ENCODE results near the gene RICTOR. TPM values are rescaled to one million over a fixed set of nuclear protein-coding genes. Genes with fewer than 3 reads are reported as not detected.

RICTOR gene, protein sequence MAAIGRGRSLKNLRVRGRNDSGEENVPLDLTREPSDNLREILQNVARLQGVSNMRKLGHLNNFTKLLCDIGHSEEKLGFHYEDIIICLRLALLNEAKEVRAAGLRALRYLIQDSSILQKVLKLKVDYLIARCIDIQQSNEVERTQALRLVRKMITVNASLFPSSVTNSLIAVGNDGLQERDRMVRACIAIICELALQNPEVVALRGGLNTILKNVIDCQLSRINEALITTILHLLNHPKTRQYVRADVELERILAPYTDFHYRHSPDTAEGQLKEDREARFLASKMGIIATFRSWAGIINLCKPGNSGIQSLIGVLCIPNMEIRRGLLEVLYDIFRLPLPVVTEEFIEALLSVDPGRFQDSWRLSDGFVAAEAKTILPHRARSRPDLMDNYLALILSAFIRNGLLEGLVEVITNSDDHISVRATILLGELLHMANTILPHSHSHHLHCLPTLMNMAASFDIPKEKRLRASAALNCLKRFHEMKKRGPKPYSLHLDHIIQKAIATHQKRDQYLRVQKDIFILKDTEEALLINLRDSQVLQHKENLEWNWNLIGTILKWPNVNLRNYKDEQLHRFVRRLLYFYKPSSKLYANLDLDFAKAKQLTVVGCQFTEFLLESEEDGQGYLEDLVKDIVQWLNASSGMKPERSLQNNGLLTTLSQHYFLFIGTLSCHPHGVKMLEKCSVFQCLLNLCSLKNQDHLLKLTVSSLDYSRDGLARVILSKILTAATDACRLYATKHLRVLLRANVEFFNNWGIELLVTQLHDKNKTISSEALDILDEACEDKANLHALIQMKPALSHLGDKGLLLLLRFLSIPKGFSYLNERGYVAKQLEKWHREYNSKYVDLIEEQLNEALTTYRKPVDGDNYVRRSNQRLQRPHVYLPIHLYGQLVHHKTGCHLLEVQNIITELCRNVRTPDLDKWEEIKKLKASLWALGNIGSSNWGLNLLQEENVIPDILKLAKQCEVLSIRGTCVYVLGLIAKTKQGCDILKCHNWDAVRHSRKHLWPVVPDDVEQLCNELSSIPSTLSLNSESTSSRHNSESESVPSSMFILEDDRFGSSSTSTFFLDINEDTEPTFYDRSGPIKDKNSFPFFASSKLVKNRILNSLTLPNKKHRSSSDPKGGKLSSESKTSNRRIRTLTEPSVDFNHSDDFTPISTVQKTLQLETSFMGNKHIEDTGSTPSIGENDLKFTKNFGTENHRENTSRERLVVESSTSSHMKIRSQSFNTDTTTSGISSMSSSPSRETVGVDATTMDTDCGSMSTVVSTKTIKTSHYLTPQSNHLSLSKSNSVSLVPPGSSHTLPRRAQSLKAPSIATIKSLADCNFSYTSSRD (N-terminal part only)
- total RNA-seq: 44.0 and 45.2 TPM in 2 replicates

DNA sequence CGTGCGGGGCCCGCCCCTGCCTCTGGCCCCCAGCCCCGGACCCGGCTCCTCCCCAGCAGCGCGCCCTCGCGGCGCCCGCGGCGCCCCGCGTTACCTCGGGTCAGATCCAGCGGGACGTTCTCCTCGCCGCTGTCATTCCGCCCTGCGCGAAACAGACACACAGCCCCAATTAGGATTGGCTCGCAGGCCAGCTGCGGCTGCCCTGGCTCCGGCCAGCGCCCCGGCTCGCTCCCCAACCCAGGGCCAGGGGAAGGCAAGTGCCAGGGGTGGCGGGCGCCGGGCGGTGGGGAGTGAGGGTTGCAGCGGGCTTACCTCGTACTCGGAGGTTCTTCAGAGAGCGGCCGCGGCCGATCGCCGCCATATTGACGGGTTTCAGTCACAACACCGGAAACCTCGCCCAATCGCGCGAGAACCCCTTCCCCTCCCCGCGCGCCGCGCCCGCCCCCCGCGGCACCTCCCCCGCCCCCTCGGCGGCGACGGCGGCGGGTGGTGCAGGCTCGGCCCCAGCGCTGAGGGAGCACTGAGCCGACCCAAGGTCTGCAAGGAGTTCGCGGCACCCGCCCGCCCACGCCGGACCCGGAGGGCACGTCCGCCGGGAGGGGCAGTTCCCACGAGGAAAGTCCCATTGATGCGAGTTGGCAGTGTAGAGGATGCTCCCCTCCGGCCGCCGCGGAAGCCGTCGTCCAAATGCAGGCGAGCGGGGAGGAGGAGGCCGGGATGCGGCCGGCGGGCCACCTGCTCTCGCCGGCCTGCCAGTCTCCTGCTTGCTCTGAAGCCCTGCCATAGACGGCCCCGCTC lies at the start of gene RICTOR:
Gene RICTOR, minus strand, starts transcription at position 383 of the 798 bp plus-strand sequence. Its CDS starts 22 bp downstream, at position 361.

Small RNA genes within 50 kb of the gene (small RNA-seq; reads per million reads assigned to genes)
- not detected for gene AIG1P1

Other genes starting within 250 kb of the RICTOR start
- 145 and 202 TPM in 2 replicates for gene OSMR, start 228.4 kb downstream of the RICTOR start, total RNA-seq
- gene FYB1, start 145.2 kb upstream of the RICTOR start, total RNA-seq: 0.54 and 1.6 TPM in 2 replicates

All from articular chondrocyte of knee joint (primary cell).